ENCODE measurements around the gene ASIC3.

ASIC3 gene

DNA sequence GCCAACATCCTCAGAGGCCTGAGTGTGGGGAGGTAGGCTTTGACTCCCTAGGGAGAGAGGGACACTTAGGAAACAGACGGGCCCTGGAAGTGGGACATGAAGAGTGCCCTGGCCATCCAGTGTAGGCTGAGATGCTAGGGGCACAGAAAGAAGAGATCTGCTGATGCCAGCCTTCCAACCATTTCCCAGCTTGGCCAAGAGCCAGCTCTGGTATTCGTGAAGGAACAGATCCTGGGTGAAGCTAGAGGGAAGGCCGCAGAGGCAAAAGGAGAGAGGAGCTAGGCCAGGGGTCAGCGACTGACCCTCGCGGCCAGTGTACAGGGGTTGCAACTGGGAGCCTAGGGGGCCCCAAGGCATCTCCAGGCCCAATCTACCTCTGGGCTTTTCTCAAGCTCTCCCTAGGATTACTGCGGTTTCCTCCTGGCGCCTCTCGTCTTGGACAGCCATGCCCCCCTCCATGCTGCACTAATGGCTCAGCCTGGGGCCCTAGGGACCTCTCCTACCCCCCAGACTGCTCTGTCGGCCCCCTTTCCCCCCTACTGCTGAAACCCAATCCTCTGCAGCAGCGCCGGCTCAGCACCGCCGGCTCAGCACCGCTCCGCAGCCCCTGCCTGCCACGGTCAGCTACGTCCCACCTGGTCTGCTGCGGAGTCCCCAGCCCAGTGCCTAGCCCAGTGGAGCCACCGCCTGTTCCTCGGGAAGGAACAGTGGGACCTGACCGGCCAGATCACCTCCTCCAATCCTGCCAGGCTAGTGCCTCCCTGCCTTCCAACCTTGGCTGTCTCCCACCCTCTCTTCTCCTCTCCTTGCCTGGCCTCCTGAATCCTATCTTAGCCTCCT is at the start of gene ASIC3:
Gene ASIC3 (plus strand): TSS at position 556 of the 840 bp plus-strand sequence. CDS start 355 bp downstream, outside the sequence.
- TF ChIP-seq, protein P1, sequence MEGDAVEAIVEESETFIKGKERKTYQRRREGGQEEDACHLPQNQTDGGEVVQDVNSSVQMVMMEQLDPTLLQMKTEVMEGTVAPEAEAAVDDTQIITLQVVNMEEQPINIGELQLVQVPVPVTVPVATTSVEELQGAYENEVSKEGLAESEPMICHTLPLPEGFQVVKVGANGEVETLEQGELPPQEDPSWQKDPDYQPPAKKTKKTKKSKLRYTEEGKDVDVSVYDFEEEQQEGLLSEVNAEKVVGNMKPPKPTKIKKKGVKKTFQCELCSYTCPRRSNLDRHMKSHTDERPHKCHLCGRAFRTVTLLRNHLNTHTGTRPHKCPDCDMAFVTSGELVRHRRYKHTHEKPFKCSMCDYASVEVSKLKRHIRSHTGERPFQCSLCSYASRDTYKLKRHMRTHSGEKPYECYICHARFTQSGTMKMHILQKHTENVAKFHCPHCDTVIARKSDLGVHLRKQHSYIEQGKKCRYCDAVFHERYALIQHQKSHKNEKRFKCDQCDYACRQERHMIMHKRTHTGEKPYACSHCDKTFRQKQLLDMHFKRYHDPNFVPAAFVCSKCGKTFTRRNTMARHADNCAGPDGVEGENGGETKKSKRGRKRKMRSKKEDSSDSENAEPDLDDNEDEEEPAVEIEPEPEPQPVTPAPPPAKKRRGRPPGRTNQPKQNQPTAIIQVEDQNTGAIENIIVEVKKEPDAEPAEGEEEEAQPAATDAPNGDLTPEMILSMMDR (IDR thresholded peaks at IDR 0.05; ENCODE audit: low read depth, low read length, missing control alignments): no peak
- no peak within 1 kb of the TSS for H3K4me3 ChIP-seq (ENCODE audit: low read depth, low read length)
- in situ Hi-C loops (cut with HindIII; ENCODE audit: low sequenced_read_pairs): no loop called here
- no peak for DNase-seq (ENCODE audit: low read depth)

DNA sequence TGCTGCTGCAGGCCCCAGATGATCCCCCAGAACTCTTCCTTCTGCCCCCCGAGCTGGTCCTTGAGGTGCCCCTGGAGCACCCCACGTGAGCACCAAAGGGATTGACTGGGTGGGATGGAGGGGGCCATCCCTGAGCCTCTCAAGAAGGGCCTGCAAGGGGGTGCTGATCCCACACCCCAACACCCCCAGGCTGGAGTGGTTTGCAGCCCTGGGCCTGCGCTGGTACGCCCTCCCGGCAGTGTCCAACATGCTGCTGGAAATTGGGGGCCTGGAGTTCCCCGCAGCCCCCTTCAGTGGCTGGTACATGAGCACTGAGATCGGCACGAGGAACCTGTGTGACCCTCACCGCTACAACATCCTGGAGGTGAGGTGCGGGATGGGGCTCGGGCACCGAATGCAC is 49.3 kb upstream of the ASIC3 start:
- TF ChIP-seq, protein P1 (IDR thresholded peaks at IDR 0.05; ENCODE audit: low read depth, low read length, missing control alignments): no peak
- no peak for DNase-seq (ENCODE audit: low read depth)
- no peak overlapping the region for H3K4me3 ChIP-seq (ENCODE audit: low read depth, low read length)
- in situ Hi-C loops (cut with HindIII; ENCODE audit: low sequenced_read_pairs): no loop called here

DNA sequence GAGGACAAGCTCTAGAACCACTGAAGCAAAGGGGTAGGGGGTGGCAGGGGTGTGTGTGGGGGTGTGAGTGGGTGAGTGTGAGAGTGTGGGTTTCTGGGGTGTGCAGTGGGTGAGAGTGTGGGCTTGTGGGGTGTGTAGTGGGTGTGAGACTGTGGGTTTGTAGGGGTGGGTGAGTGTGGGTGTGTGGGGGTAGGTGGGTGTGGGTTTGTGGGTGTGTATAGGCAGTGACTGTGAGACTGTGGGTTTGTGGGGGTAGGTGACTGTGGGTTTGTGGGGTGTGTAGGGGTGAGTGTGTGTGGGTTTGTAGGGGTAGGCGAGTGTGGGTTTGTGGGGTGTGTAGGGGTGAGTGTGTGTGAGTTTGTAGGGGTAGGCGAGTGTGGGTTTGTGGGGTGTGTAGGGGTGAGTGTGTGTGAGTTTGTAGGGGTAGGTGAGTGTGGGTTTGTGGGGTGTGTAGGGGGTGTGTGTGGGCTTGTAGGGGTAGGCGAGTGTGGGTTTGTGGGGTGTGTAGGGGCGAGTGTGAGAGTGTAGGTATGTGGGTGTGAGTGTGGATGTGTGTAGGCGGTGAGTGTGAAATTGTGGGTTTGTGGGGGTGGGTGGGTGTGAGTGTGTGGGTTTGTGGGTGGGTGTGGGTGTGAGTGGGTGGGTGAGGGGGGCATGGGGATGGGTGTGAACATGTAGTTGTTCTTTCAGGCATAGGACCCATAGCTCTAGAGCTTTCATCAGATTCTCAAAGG is 48.7 kb upstream of the ASIC3 start:
- no peak for DNase-seq (ENCODE audit: low read depth)

DNA sequence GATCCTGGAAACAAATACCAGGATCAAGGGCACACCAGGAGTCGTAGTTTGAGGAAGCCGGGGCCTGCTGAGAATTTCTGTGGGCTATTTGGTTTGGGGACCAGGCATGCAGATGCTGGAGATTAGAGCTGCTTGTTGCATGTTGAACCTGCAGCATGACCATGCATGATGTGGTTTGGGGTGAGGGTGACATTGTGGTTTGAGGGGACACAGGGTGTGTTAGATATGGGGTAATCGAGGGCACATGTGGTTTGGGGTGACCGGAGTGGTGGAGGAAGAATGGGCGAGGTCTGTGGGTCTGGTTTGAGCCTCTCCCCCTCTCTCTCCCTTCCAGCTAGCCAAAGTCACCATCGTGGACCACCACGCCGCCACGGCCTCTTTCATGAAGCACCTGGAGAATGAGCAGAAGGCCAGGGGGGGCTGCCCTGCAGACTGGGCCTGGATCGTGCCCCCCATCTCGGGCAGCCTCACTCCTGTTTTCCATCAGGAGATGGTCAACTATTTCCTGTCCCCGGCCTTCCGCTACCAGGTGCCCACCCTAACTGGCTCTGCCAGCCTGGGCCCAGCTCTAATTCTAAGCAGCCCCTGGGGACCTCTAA is 47.3 kb upstream of the ASIC3 start:
- in situ Hi-C loops (cut with HindIII; ENCODE audit: low sequenced_read_pairs): no loop called here
- TF ChIP-seq, protein P1 (IDR thresholded peaks at IDR 0.05; ENCODE audit: low read depth, low read length, missing control alignments): no peak
- H3K4me3 ChIP-seq (ENCODE audit: low read depth, low read length): no peak overlapping the region
- DNase-seq (ENCODE audit: low read depth): no peak

More for the DNA sequence above, 48.7 kb upstream of the ASIC3 start:
- in situ Hi-C loops (cut with HindIII; ENCODE audit: low sequenced_read_pairs): no loop called here
- TF ChIP-seq, protein P1 (IDR thresholded peaks at IDR 0.05; ENCODE audit: low read depth, low read length, missing control alignments): no peak
- no peak overlapping the region for H3K4me3 ChIP-seq (ENCODE audit: low read depth, low read length)

- H3K4me3 ChIP-seq (ENCODE audit: low read depth, low read length): no peak overlapping the region
- TF ChIP-seq, protein P1 (IDR thresholded peaks at IDR 0.05; ENCODE audit: low read depth, low read length, missing control alignments): no peak
- in situ Hi-C loops (cut with HindIII; ENCODE audit: low sequenced_read_pairs): no loop called here
- DNase-seq (ENCODE audit: low read depth): no peak
Measured at GRCh38 chr7:151001546-151001945, 46.8 kb upstream of the ASIC3 start.

DNA sequence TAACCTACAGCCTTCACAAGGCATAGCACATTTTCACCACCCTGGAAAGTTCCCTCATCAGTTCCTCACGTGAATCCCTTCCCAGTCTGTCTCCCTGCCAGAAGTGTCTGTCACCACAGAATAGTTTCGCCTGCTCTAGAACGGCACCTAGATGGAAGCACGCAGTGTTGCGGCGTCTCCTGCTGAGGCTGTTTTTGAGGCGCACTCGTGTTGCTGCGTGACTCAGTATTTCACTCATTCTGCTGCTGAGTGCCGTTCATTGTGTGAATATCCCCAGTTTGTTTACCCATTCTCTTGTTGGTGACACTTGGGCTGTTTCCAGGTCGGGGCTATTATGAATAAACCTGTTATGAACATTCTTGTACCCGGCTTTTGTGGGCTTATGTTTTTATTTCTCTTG is 44.8 kb upstream of the ASIC3 start:
- in situ Hi-C loops (cut with HindIII; ENCODE audit: low sequenced_read_pairs): no loop called here
- H3K4me3 ChIP-seq (ENCODE audit: low read depth, low read length): no peak overlapping the region
- no peak for DNase-seq (ENCODE audit: low read depth)
- TF ChIP-seq, protein P1 (IDR thresholded peaks at IDR 0.05; ENCODE audit: low read depth, low read length, missing control alignments): no peak
